GDM1 (cell line): ENCODE data around the gene ZBTB26.
A peak's percentile ranks its signal among the peaks of the same experiment; 100 is the strongest.
"Not testable (repeated sequence)": the region's sequence is repeated elsewhere in the genome, so short reads cannot be mapped to it uniquely, and the experiment has no call there.

Experiments
- DNase-seq: peaks from one replicate; lab custom pipeline; 2025; lab: John Stamatoyannopoulos, UW

The ZBTB26 gene

GRCh38 chr9:122929796-122930354, 1.4 kb downstream of the ZBTB26 start:
- no peak for DNase-seq

GRCh38 chr9:122923947-122924346, 7.4 kb downstream of the ZBTB26 start:
- DNase-seq, result no peak

GRCh38 chr9:122922713-122923112, 8.6 kb downstream of the ZBTB26 start:
- DNase-seq, result no peak

- DNase-seq, result no peak
These were observed 13.0 kb downstream of the ZBTB26 start for GRCh38 chr9:122918310-122918709.

GRCh38 chr9:122912964-122913673, 18.2 kb downstream of the ZBTB26 start, which contains the start of gene ZBTB6:
Gene ZBTB6 (minus strand): TSS chr9:122913323. CDS start chr9:122912072, 1,251 bp downstream.
- DNase-seq, result peak; percentile 32

GRCh38 chr9:122912671-122912963, 18.7 kb downstream of the ZBTB26 start:
- no peak for DNase-seq

- DNase-seq, result not testable (repeated sequence)
These were observed 25.2 kb downstream of the ZBTB26 start for GRCh38 chr9:122906122-122906521.

GRCh38 chr9:122904823-122905710, 26.2 kb downstream of the ZBTB26 start, which contains the start of gene RC3H2:
Gene RC3H2 (minus strand): TSS chr9:122905359. CDS start chr9:122897509, 7,850 bp downstream.
- peak; percentile 99 for DNase-seq

- no peak for DNase-seq
These were observed 26.9 kb downstream of the ZBTB26 start for GRCh38 chr9:122904466-122904822.

GRCh38 chr9:122900791-122901190, 30.5 kb downstream of the ZBTB26 start:
- DNase-seq, result no peak

GRCh38 chr9:122897969-122898368, 33.3 kb downstream of the ZBTB26 start:
- DNase-seq, result no peak

GRCh38 chr9:122888480-122888879, 42.8 kb downstream of the ZBTB26 start:
- DNase-seq, result no peak

GRCh38 chr9:122883125-122883524, 48.2 kb downstream of the ZBTB26 start:
- DNase-seq, result no peak

GRCh38 chr9:122879443-122879842, 51.9 kb downstream of the ZBTB26 start:
- DNase-seq, result no peak

- no peak for DNase-seq
These were observed 55.8 kb downstream of the ZBTB26 start for GRCh38 chr9:122875523-122875922.

GRCh38 chr9:122867276-122867675, 64.0 kb downstream of the ZBTB26 start:
- not testable (repeated sequence) for DNase-seq

- DNase-seq, result no peak
These were observed 65.2 kb downstream of the ZBTB26 start for GRCh38 chr9:122866079-122866478.
